GOT3 (cell line): ENCODE data around the gene BNIP1.
"Not testable (repeated sequence)": the region's sequence is repeated elsewhere in the genome, so short reads cannot be mapped to it uniquely, and the experiment has no call there.

Experiments
- DNase-seq: peaks from one replicate; lab custom pipeline; 2025; ENCODE audit warnings: mixed read lengths; lab: John Stamatoyannopoulos, UW

BNIP1 gene

GRCh38 chr5:173144200-173145176 lies at the start of gene BNIP1:
Gene BNIP1 (plus strand): TSS chr5:173144531. CDS start chr5:173144546, 15 bp downstream.
- peak; percentile 92 for DNase-seq

GRCh38 chr5:173098787-173099186 lies 45.5 kb upstream of the BNIP1 start:
- no peak for DNase-seq

GRCh38 chr5:173099461-173099860 lies 44.9 kb upstream of the BNIP1 start:
- DNase-seq = no peak

GRCh38 chr5:173101245-173101644 lies 43.1 kb upstream of the BNIP1 start:
- DNase-seq = no peak

GRCh38 chr5:173103411-173103810 lies 40.9 kb upstream of the BNIP1 start:
- no peak for DNase-seq

GRCh38 chr5:173108914-173109313 lies 35.4 kb upstream of the BNIP1 start:
- no peak for DNase-seq

GRCh38 chr5:173114536-173114935 lies 29.8 kb upstream of the BNIP1 start:
- DNase-seq = no peak

- no peak for DNase-seq
These were observed 24.6 kb upstream of the BNIP1 start for GRCh38 chr5:173119719-173120118.

GRCh38 chr5:173123416-173123815 lies 20.9 kb upstream of the BNIP1 start:
- no peak for DNase-seq

- not testable (repeated sequence) for DNase-seq
These were observed 12.2 kb upstream of the BNIP1 start for GRCh38 chr5:173132166-173132565.

GRCh38 chr5:173138707-173139106 lies 5.6 kb upstream of the BNIP1 start:
- DNase-seq = no peak

- DNase-seq = no peak
These were observed 4.7 kb upstream of the BNIP1 start for GRCh38 chr5:173139631-173140030.

GRCh38 chr5:173140769-173141168 lies 3.6 kb upstream of the BNIP1 start:
- DNase-seq = no peak

GRCh38 chr5:173143567-173143966 lies 764 bp upstream of the BNIP1 start:
- no peak for DNase-seq

GRCh38 chr5:173148354-173148753 lies 4.0 kb downstream of the BNIP1 start:
- no peak for DNase-seq

- no peak for DNase-seq
These were observed 8.2 kb downstream of the BNIP1 start for GRCh38 chr5:173152547-173152946.

- no peak for DNase-seq
These were observed 9.5 kb downstream of the BNIP1 start for GRCh38 chr5:173153842-173154241.

- not testable (repeated sequence) for DNase-seq
These were observed 10.3 kb downstream of the BNIP1 start for GRCh38 chr5:173154619-173155018.

- DNase-seq = no peak
These were observed 11.6 kb downstream of the BNIP1 start for GRCh38 chr5:173155912-173156311.

GRCh38 chr5:173158366-173158765 lies 14.0 kb downstream of the BNIP1 start:
- DNase-seq = no peak

- no peak for DNase-seq
These were observed 14.9 kb downstream of the BNIP1 start for GRCh38 chr5:173159256-173159655.

- DNase-seq = no peak
These were observed 16.8 kb downstream of the BNIP1 start for GRCh38 chr5:173161148-173161547.

- DNase-seq = no peak
These were observed 18.9 kb downstream of the BNIP1 start for GRCh38 chr5:173163219-173163618.
